GM21619 (cell line): ENCODE measurements around the gene GPX3.

Source experiments
- ATAC-seq: cut with Tn5 transposase; IDR thresholded peaks from one replicate; pipeline ENCODE4 v1.9.1; 2021; ENCODE audit not compliant: unreplicated experiment

GPX3 gene

GRCh38 chr5:151075698-151076331 is 55.4 kb downstream of the GPX3 start:
- no peak for ATAC-seq

DNA sequence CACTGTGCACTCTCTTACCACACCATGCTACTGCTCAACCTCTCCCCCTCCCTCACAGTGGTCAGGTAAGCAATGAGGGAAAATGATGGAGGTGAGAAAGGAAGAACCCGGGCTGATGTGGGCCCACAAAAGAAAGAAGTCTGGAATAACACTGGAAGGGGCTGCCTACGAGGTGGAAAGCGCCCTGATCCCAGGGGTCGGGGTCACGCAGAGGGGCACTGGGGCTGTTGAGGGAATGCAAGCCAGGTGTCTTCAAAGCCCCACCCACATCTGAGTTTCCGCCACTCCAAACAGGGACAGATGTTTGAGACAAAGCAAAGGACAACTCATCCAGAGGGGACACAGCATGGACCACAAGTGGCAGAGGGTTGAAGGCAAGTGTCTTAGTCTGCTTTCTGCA is 56.2 kb downstream of the GPX3 start:
- ATAC-seq, result no peak

GRCh38 chr5:151077419-151077818 is 57.0 kb downstream of the GPX3 start:
- no peak for ATAC-seq

DNA sequence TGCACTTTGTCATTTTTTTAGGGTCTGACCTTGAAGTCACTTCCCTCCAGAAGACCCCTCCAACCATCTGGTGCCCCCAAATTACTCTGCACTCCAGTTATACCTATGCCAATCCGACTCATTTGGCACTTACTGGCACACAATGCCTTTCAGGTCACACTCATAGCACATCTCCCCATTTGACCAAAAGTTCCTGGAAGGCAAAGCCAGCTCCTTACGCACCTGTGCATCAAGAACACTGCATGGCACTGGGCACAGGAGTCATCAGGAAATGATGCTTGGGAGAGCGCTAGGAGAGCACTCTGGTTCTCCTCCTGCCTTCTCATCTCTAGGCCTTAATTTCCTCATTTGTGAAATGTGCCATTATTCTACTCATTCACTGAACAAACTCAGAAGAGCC is 57.6 kb downstream of the GPX3 start:
- ATAC-seq, result no peak
